CD4-positive, alpha-beta T cell treated with Interleukin-21 for 1 hour (primary cell): ENCODE results near the gene GSDME.

Experiments used
- DNase-seq: peaks from one replicate; pipeline ENCODE4 v3.0.0-alpha.2; 2020

GSDME gene

DNA sequence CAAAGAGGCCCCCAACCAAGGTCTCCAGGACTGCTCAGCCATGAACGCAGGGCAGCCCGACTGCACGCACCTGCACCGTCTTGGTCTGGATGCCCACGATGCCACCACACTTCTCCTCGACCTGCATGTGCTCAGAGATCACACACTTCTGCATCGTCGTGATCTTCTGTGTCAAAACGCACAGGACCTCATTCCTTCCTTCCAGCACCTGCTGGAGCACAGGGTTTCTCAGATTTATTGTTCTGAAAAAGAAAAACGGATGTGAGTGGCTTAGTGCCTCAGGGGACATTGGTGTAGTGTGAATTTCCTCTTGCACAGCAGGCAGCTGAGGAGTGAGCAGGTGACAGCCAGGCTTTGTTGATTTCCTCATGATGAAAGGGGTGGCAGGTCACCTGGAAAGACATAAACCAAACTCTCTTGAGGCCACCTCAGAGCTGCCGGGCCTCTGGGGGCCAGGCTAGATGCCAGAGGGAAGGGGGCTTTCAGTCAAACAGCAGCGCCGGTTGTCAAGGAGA, 38.2 kb downstream of the GSDME start:
- no peak for DNase-seq

DNA sequence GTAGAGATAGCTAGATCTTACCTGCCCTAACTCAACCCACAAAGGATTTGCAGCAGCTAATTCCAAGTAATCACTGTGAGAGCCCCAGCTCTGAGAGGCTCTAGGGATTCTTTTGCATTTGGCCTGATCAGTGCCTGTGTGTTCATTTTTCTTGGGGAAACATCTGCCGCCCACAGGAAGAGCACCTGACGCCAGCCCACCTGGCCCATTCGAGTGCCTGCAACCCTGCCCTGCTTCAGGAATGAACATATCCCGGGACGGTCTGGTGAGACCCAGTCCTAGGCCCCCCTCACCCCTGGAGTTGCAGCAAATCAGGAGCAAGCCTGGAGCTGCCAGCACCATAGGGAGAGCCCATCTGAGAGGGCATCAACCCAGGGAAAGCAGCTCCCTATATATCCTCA, 38.8 kb downstream of the GSDME start:
- no peak for DNase-seq

GRCh38 chr7:24717694-24718320, 39.5 kb downstream of the GSDME start:
- no peak for DNase-seq

DNA sequence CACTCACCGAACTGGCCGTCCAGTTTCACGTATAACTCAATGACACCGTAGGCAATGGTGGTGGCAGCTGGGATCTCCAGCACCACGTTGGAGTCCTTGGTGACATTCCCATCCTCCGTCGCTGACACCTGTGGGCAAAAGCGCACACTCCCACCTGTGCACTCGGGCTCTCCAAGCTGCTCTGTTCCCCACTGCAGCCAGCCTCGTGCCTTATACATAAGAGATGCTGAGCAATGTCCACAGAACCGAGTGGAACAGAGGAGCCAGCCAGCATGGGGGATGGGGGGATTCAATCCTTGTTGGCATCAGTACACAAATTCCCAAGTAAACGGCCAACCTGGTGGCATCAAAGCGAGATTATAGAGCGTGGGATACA, 40.0 kb downstream of the GSDME start:
- DNase-seq: no peak

GRCh38 chr7:24716480-24717246, 40.6 kb downstream of the GSDME start:
- DNase-seq: no peak

DNA sequence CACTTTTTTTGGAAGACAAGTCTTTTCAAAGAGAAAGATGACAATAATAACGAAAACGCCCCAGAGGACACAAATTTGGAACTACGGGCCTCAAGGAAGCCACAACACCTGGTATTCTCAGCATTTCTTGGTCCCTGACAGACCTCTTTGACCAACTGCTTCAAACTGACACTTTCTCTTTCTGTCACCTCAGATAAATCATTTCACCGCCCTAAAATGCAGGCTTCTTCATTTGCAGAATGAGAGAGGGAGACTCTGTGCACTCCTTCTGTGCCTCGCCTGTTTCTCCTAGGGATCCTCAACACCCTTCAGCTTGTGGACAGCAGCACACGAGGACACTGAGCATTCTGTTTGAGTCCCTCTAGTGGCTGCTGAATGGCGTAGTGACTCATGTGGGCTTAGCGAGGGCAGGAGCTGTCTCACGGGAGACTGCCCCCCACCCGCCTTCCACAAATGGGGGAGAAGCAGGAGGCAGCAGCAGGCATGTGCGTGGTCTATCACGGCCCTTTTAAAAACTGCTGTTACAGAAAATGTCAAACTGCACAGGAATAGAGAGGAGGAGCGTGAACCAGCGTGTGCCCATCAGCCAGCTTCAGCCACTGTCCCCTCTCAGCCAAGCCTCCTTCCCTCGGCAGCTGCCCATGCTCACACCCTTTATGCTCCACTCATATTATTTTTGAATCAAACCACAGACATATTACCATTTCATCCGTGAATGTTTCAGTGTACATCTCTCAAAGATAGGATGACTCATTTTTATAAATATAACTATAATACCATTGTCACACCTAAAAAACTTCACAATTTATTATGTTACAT, 41.4 kb downstream of the GSDME start:
- DNase-seq: no peak

DNA sequence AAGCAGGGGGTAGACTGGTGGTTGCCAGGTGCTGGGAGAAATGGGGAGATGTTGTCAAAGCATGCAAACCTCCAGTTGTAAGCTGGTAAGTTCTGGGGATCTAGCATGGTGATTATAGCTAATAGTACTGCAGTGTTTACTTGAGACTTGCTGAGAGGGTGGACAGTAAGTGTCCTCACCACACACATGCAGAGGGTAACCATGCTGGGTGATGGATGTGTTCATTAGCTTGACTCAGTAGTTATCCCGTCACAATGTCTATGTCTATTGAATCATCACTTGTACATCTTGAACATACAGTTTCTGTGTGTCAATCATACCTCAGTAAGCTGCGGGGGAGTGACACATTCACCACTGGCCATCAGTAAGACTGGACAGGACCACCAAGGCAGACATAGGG, 42.1 kb downstream of the GSDME start:
- no peak for DNase-seq

GRCh38 chr7:24714676-24715010, 42.6 kb downstream of the GSDME start:
- DNase-seq: no peak

DNA sequence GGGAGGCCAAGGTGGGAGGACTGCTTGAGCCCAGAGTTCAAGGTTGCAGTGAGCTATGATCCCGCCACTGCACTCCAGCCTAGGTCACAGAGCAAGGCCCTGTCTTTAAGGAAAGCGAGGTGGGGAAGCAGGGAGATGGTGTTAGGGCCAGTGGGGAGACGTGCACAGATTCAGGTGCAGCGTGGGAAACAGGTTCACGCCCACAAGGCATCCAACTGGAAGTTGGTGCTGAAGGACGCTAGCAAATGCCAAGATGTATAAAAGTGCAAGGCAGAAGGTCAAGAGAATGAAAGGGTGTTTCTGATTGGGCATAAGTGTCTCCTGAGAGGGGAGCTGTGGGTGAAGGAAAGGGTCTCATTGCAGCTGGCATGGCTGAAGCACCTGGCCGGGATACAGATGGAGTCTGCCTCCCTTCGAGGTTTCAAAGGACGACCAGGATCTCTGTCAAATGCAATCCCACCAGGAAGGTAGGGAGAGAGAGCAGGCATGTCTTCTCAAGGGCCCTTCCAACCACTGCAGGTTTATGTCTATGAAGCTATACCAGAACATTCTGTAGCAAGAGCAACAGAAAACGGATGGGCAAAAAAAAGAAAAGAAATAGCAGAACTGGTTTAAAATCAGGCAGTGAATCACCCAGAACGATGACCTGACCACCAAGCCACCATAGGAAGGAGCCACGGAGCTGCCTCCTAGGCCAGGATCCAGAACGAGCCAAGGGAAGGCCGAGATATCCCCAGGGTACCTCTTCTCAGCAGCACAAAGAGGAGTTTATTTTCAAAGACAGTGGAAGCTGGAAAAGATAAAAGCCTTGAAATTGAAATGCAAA, 43.2 kb downstream of the GSDME start:
- DNase-seq: no peak

GRCh38 chr7:24713039-24713793, 44.0 kb downstream of the GSDME start:
- no peak for DNase-seq

DNA sequence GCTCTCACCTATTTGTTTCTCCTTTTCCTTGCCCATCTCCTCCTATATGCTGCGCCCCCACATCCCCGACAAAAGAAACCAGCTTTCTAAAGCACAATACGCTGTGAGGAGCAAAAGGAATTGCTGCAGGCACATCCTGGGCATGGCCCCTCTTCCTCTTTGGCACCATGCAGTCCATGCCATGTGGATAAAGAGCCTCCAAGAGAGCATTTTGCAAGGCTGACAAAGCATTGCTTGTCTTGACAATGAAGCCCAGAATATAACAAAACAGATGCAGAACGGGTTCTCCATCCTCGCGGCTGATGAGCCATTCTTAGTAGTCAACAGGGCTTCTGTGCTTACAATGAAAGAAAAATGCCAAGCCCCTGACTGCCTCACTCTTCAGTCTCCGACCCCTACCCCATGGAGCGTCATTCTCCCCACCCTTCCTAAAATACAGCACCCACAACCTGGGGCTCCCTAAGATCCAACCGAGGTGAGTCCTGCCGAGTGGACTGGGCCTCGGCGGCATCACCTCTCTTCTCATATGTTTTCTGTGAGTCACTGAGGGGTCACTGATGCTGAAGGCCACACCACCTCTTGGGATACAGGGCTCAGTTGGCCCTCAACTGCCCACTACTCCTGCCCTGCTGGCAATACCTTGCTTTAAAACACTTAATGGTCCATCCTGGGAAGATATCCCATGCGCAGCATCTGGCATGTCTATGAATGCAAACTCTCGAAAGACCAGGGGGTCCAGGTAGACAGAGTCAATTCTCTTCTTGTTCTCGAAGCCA, 47.5 kb downstream of the GSDME start:
- DNase-seq: no peak

GRCh38 chr7:24709051-24709450, 48.2 kb downstream of the GSDME start:
- no peak for DNase-seq

DNA sequence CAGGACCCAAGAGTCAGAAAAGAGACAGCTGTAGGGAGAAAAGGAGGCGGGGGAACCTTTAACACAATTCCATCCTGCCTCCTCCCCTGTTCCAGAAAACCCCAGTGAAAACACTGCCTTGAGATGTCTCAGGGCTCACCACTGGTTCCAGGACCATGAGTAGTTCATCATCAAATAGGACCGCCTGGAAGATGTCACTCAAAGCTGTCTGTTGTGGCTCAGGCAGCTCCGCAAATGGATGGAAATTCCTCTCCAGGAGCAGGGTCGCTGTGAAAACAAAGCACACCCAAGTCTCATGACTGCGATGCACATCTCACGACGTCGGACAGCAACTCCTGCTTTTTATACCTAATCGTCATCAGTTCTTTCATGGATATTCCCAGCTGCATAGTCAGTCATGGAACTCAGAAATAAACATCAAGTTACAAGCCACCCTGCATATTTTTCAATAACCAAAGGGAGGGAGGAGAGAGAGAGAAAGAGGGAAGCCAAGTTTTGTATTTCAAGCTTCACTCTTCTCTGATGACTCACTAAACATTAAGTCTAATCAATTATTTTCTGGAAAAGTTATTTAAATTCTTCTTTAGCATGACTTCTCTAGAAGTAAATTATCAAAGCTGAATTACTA, 49.2 kb downstream of the GSDME start:
- DNase-seq: no peak

DNA sequence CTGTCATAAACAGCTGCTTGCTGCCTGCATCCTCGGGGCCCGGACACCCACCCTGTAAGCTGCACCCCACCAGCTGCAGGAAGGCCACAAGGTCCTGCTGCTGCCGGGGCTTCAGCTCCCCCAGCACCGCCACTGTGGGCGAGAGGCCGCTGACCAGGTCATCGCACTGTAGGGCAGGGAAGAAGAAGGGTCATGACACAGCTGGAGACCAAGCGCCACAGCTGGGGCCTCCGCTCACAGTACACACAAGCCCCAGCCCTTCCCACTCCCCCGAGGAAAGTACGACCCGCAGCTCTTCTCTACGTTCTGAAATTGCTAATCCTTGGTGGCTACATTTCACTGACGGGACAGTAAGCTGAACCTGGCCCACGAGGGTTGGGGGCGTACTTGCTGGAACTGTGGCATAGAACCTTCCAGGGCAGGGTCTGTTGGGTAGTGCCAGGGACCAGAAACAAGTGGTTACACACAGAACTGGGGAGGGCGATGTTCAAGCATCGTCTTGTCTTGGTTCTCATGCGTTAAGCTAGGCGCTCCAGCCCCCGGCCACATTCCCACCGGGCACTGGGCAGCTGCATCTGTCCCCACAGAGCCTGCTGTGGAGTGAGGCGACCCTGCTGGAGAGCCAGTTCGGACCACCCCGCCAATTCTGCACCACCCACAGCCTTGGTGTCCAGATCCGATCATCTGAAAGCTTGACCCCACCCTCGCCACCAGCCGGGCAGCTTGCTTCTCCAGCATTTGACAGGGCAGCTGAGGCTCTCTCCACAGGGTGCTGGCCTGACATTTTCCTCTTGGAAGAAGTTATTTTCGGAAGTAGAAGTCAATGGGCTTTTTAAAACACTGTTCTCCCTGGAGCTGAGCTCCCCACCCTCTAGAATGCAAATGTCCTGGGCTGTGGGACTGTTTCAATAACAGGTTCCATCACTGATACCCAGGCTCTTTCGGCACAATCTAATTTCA, 50.8 kb downstream of the GSDME start:
- DNase-seq: no peak

GRCh38 chr7:24705461-24705954, 51.8 kb downstream of the GSDME start:
- DNase-seq: no peak

DNA sequence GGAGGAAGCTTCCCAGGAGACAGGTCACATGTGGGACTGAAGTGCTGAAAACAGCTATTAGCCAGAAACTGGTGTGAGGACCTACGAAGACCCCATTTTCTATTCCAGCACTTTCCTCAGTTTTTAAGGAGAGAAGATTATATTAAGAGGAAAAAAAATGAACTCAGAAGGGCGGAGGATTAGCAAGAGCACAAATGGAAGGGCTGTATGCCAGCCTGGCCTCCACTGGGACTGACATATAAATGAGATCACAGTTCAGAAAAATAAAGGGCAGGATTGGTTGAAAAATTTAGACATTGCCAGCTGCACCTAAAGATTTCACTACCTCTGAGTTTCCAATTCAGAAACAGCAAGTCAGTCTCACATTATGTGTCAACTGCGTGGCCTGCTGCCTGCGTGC, 53.0 kb downstream of the GSDME start:
- no peak for DNase-seq

DNA sequence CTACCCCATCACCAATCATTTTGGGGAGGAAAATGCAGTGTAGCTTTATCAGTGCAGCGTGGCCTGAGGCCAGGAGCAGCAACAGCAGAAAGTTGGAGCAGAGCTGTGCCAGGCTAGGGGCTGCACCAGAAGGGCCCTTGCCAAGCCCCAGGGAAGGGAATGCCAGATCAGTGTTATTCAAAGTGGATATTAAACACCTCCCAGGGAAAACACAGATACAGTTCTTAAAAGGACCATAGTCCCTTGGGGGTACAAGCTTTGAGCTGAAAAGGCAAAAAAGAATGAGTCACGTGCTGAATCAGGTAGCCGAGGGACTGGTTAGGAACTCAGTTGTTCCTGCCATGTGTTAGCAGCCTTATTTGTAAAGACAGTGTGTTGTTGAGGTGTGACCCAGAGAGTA, 54.0 kb downstream of the GSDME start:
- DNase-seq: no peak

DNA sequence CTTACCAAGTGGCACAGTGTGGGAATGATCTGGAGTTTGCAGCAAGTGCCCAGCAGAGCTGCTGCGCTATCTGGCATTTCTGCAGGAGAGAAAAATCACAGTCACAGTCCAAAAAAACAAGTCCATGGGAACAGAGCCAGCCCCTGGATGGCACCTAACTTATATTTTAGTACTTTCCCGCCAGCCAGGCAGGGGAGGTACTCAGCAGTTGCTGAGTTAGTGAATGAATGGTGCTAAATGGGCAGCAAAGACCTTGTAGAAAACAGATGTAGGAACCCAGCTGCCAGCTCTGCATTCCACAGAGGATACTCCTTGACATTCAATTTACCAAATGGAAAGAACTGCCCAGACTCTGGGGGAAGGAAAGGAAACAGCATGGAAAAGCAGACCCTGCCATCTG, 54.5 kb downstream of the GSDME start:
- DNase-seq: no peak
